SK-N-DZ (cell line): Measurements from ENCODE around the gene ZNF701. TPM values are rescaled to one million over a fixed set of nuclear protein-coding genes. Genes with fewer than 3 reads are reported as not detected.
"Not testable (repeated sequence)": the region's sequence is repeated elsewhere in the genome, so short reads cannot be mapped to it uniquely, and the experiment has no call there.

ENCODE experiments used
- DNase-seq: peaks from one replicate; pipeline ENCODE4 v3.0.0-alpha.2; 2015; ENCODE audit warnings: low spot score
- polyA plus RNA-seq, 2 experiments: library from polyadenylated mRNA; depleted of rRNA; stranded (reverse); fragments of >200 nt; gene quantifications; 2 replicates each; pipeline ENCODE4 v1.2.3, GENCODE V29; 2014

ZNF701 gene
- 2.7 and 2.8 TPM in 2 replicates for polyA plus RNA-seq (2014; cell fraction: cytosol; rRNA removed)
- polyA plus RNA-seq (2014; cell fraction: nucleus; rRNA removed): 3.1 and 4.2 TPM in 2 replicates

GRCh38 chr19:52570000-52570861 is at the start of gene ZNF701:
TSS of gene ZNF701 (plus strand) at chr19:52570287. CDS start at chr19:52574148, 3,861 bp downstream.
- peak; percentile 82 for DNase-seq

- DNase-seq: no peak
Measured at GRCh38 chr19:52522551-52522950, 47.5 kb upstream of the ZNF701 start.

GRCh38 chr19:52524086-52524485 is 46.0 kb upstream of the ZNF701 start:
- no peak for DNase-seq

GRCh38 chr19:52527134-52527955 is 42.7 kb upstream of the ZNF701 start, which contains the start of gene ZNF808:
TSS of gene ZNF808 (plus strand) at chr19:52527668. CDS start at chr19:52543285, 15,617 bp downstream.
- DNase-seq: peak; percentile 86

GRCh38 chr19:52527956-52528351 is 42.1 kb upstream of the ZNF701 start:
- DNase-seq: no peak

- no peak for DNase-seq
Measured at GRCh38 chr19:52532480-52532879, 37.6 kb upstream of the ZNF701 start.

GRCh38 chr19:52533901-52534300 is 36.2 kb upstream of the ZNF701 start:
- DNase-seq: no peak

GRCh38 chr19:52535385-52535770 is 34.7 kb upstream of the ZNF701 start:
- DNase-seq: not testable (repeated sequence)

GRCh38 chr19:52535771-52536447 is 34.2 kb upstream of the ZNF701 start:
- no peak for DNase-seq

GRCh38 chr19:52536448-52536800 is 33.7 kb upstream of the ZNF701 start:
- DNase-seq: no peak

- DNase-seq: not testable (repeated sequence)
Measured at GRCh38 chr19:52538815-52539214, 31.3 kb upstream of the ZNF701 start.

GRCh38 chr19:52541176-52541575 is 28.9 kb upstream of the ZNF701 start:
- DNase-seq: not testable (repeated sequence)

GRCh38 chr19:52541608-52542007 is 28.5 kb upstream of the ZNF701 start:
- no peak for DNase-seq

- DNase-seq: not testable (repeated sequence)
Measured at GRCh38 chr19:52542541-52542940, 27.5 kb upstream of the ZNF701 start.

GRCh38 chr19:52542984-52543664 is 27.0 kb upstream of the ZNF701 start:
- DNase-seq: no peak

GRCh38 chr19:52554216-52554971 is 15.7 kb upstream of the ZNF701 start:
- no peak for DNase-seq

GRCh38 chr19:52557231-52557995 is 12.7 kb upstream of the ZNF701 start:
- DNase-seq: no peak

GRCh38 chr19:52558732-52559445 is 11.2 kb upstream of the ZNF701 start:
- DNase-seq: peak; percentile 16

GRCh38 chr19:52561611-52562010 is 8.5 kb upstream of the ZNF701 start:
- DNase-seq: not testable (repeated sequence)
